ENCODE results near the gene UBN1.

The UBN1 gene, protein sequence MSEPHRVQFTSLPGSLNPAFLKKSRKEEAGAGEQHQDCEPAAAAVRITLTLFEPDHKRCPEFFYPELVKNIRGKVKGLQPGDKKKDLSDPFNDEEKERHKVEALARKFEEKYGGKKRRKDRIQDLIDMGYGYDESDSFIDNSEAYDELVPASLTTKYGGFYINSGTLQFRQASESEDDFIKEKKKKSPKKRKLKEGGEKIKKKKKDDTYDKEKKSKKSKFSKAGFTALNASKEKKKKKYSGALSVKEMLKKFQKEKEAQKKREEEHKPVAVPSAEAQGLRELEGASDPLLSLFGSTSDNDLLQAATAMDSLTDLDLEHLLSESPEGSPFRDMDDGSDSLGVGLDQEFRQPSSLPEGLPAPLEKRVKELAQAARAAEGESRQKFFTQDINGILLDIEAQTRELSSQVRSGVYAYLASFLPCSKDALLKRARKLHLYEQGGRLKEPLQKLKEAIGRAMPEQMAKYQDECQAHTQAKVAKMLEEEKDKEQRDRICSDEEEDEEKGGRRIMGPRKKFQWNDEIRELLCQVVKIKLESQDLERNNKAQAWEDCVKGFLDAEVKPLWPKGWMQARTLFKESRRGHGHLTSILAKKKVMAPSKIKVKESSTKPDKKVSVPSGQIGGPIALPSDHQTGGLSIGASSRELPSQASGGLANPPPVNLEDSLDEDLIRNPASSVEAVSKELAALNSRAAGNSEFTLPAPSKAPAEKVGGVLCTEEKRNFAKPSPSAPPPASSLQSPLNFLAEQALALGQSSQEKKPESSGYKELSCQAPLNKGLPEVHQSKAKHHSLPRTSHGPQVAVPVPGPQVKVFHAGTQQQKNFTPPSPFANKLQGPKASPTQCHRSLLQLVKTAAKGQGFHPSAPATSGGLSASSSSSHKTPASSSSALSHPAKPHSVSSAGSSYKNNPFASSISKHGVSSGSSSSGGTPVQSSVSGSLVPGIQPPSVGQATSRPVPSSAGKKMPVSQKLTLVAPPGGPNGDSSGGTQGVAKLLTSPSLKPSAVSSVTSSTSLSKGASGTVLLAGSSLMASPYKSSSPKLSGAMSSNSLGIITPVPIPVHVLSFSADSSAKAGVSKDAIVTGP (N-terminal part only)

DNA sequence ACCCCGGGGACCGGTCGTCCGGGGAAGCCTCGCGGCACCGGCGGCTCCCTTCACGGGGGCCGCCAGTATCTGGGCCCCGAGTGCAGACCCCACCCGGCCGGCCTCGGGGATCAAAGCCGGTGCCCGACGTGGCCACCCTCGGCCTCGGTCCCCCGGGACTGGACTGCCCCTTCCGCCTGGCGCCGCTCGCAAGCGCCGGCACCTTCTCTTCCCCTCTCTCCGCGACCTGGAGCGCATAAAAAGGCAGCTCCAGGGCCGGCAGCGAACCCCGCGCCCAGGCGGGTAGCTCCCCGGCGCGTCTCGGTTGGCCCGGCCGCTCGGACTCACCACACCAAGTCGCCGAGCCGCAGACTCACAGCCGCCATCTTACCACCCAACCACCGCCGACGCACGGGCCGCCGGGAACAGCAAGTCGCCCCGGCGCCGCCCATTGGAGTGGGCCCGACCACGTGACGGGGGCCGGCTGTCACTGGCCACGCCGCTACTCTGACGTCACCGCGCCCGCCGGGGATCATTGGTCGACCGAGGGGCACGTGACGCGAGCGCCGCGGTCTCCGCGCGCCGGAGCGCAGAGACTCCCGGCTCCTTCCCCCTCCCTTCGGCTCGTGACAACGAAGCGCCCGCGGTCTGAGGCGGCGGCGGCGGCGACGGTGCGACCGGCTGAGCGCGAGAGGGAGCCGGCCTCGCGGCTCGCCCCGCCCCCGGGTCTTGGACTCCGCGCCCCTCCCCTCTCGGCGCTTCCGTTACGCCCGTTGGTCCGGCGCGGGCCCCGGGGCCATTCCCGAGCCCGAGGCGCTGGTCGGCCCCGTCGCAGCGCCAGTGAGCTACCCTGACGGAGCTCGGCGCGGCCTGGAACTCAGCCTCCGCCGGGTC is at the start of gene UBN1, which contains the start of gene GLYR1:
UBN1 (plus strand) TSS at position 581 of the 873 bp plus-strand sequence. CDS start 5,437 bp downstream, outside the sequence.
GLYR1 (minus strand) TSS at position 388 of the 873 bp plus-strand sequence; CDS start at position 365, 23 bp downstream.
- peak; percentile 100 for DNase-seq

DNA sequence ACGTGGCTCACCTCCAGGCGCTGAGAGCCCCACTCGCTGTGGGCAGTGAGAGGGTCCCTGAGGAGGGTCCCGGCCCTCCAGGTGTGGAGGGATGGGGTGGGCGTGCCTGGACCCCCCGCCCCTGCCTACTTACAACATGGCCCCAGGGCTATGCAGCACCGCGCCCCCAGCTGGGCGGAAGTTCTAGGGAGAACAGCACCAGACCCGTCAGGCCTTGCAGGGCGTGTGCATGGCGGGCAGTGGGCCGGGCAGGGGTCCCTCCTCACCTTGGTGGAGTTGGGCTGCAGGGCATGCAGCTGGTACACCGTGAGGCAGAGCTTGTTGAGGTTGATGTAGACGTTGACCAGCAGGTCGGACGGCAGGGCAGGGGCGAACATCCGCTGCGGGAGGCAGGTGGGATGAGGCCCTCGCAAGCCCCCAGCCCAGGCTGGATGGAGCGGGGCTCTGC is 49.5 kb upstream of the UBN1 start:
- DNase-seq: no peak

DNA sequence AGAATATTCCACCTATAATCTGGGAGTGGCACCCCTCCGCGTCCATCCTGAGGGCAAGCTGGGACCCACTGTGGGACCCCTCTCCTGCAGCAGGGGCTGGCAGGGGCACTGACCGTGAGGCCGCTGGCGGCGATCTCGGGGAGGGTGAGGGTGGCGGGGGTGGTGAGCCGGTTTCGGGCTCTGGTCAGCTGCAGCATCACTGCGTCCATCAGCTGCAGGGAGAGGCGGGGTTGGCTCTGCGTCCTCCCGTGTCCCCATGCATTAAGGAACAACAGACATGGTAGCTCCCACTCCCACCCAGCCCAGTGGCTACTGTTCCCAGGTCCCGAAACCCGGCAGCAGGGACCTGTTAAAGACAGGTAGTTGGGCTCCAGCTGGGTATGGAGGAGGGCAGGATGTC is 48.8 kb upstream of the UBN1 start:
- DNase-seq: no peak

DNA sequence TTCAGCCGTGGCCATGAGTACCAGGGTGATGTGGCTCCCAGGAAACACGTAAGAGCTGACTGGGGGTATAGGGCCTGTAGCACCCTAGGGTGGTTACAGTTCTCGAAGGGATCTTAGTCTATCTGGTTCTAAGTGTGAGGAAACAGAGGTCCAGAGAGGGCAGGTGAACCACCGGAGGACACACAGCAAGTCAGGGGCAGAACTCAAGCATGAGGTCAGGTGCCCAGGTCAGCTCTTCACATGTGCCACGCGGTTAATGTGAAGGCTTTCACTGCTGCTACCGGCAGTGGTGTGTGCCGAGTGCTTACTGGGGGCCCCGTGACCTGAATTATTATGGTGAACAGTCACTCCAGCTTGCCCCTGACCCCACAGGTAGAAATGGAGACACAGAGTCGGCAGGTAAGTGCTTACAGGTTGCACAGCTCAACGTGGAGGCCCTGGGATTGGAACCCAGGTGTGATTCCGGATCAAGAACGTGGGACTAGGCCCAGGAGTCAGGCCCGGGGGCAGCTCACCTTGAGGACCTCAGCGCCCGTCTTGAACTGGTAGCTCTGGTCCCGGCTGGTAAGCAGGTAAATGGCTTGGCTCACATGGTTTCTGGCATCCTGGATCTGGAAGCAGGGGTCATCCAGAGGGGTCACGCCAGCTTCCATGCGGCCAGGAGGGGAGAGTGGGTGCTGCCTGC is 48.0 kb upstream of the UBN1 start:
- no peak for DNase-seq

DNA sequence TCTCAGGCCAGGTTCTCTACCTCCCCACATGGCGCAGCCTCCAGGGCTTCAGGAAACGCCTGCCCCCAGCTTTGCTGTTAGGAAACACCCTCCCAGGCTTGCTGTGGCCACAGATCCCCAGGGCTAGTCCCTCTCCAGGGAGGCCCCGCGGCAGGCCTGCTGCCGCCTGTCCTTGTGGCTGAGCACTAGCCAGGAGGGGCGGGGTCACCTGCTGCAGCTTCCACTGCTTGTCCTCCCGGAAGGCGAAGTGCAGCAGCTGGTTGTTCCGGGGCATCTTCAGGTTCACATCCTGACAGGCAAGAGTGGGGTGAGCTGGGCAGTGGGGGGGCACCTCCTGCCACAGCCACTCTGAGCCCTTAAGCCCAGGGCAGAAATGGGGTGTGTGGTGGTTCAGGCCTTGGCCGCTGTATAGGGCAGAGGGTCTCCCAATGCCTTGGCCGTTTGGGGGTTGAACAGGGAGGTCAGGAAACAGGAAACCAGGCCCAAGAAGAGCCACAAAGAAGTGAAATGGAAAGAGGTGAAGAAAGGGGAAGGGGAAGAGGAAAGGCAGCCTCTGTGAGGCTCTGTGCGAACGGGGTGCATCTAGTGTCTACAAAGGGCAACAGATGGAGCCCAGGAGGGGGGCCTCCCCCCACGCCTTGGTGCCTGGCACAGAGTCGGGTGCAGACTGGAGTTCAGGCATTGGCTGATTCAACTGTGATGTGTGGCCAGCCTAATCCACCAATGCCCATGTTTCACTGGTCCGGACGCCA is 46.8 kb upstream of the UBN1 start:
- DNase-seq: no peak

DNA sequence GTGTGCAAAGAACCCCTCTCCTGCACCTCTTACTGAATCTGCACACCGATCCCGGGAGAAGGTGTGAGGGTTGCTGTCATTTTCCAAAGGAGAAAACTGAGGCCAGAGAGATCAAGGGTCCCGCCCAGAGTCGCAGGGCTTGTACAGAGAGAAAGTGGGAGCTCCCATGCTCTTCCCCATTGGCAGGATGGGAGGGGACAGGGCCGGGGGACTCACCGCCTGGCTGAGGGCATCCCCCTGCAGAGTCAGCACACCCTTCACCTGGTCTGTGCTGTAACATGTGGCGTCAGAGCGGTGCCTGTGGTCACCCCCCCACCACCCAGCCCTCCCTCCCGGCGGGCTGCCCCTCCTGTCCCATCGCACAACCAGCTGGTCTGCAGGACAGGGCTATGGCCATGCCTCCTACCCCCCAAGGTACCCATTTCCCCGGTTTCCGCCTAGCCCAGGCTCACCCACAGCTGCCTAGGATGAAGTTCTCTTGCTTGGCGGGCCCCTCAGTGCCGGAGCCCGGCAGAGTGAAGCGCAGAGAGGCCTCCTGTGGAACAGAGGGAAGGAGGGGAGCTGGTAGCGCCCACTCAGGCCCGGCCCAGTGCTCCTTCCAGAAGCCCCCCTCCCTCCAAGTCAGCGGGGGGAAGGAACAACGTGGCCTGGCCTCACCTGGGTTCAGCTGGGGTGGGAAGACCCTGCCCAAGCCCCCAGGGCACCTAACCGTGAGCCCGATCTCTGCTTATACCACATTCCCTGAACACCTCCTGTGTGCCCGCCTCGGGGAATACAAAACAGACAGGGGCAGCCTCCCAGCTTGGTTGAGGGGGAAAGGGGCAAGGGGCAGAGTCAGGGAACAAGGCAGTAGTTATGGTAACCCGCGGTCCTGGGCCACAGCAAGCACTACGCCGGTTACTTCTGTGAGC is 46.0 kb upstream of the UBN1 start:
- no peak for DNase-seq

DNA sequence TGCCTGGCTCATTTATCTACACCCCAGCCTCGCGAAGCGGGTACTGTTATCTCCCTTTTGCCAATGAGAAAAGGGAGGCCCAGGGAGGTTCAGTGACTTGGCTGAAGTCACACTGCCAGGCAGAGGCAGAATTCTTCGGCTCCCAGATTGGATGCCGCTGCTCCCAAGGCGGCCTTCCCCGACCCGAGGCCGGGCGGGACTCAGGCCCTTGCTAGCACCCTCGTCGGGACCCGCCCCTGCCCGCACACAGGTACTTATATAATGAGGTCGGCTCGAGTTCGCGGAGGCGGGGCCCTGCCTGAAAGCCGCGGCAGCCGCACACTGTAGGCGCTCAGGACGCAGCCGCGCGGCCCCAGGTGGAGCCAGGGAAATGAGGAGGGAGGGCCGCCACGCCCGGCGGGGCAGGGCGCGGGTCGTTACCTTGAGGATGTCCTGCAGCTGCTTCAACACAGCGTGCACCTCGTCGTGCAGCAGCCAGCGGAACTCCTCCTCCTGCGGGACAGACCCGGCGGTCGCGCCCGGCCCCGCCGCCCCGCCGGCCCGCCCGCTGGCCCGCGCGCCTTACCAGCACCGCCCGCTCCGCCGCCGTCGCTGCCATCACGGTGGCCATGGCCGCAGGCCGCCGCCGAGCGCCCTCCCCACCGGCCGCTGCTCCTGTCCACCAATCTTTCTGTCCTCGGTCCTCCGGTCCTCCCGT is 45.2 kb upstream of the UBN1 start, which contains the start of gene ROGDI:
ROGDI (minus strand) TSS at position 672 of the 697 bp plus-strand sequence; CDS start at position 610, 62 bp downstream.
- DNase-seq: peak; percentile 71

DNA sequence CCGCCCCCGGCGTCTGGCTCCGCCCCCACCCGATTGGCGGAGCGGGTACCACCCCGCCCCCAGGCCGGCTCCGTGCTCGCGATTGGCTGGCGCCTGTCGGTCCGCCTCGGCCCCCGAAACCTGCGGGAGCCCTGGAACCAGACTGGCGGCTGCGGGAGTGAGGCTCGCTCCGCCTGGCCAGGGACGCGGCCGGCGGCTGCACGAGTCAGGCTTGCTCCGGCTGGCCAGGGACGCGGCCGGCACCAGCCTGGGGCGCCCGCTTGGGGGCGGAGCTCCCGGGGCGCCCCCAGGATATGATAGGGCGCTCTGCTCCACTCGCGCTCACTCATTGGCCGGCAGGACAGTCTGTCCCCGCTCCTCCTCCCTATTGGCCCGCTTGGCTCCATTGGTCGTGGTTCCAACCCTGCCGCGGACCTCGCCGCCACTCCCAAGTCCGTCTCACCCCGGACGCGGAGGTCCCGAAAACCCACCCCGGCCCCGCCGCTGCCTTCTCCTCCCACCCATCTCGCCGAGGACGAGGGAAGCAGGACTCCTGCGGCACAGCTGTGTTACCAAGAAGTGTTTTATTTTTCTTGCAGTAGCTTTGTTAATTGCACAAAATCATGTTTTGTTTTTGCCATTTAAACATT is 44.5 kb upstream of the UBN1 start:
- peak; percentile 89 for DNase-seq

DNA sequence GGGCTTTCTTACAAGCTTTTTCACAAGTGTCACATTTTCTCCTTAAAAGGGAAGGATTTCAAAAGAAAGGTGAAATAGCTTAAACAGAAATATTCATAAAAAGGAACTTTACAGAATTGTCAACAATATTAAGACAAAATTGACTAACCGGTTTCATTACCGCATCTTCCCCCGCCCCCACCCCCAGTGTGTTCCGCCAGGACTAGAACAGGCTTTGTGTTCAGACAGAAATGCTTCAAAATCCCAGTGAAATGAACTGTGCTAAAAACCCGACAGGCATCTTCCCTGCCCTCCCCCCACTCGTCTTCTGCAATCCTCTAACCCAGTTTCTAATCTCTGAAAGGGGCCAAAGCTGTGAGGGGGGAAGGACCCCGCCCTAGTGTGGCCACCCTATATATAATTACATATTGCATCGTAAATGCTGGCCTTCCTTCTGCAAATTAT is 43.9 kb upstream of the UBN1 start:
- no peak for DNase-seq

DNA sequence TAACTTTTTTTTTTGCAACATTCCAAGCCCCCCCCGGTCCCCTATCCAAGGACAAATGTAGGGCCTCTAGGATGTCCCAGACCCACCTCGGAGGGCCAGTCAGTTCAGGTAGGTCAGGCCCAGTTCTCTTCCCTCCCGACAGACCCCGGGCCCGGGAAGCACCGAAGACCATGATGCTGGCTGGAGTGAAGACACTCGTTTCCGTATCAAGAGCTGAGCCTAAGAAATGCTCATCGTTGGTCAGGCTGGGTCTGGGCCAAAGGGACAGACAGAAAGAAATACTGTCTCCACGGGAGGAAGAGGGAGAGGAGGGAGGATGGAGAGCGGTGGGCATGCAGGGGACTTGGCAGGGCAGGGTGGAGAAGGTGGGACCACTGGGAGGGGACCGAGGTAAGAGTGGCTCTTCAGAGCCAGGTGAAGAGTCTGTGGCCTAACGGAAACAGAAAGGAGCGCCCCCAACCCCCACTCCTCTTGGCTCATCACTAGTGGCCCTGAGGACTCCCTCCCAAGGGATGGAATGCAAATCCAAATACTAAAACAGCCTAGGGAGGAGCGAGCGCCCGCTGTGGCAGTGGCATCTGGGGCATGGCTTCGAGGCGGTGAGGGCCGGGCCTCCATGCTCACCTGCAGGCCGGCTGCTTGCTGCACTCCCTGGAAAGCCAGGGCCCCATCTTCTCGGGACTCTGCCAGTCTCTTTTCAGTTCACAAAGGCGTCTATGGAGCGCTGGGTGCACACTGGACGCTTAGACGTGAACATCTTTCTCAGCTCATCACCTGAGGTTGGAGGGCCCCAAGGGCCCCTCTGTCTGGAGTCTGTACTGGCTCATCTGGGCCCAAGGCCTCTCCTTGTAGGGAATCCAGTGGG is 43.2 kb upstream of the UBN1 start:
- no peak for DNase-seq

DNA sequence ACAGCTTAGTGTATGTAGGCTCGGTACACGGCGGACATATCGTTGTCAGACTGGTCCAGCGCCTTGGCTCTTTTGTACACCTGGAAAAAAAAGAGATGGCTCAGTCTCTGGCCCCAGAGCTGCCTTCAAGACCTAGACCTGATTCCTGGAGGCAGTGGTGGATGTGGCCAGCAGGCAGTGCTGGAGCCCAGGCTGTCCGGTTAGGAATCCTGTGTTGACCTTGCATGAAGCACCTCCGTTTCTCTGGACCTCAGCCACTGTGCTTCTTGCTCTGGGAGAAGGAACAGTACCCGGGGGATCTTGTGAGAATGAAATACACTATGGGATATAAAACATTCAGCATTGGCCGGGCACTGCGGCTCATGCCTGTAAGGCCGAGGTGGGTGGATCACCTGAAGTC is 42.0 kb upstream of the UBN1 start:
- no peak for DNase-seq

DNA sequence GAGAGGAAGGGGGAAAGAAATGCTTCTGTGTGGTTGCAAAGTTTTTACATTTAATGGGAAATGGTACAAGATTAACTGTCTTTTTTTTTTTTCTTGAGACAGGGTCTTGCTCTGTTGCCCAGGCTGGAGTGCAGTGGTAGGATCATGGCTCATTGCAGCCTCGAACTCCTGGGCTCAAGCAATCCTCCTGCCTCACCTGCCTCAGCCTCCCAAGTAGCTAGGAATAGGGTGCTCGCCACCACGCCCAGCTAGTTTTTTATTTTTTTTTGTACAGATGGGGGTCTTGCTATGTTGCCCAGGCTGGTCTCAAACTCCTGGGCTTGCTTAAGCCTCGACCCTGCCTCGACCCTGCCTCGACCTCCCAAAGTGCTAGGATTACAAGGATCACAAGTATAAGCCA is 41.0 kb upstream of the UBN1 start:
- no peak for DNase-seq

DNA sequence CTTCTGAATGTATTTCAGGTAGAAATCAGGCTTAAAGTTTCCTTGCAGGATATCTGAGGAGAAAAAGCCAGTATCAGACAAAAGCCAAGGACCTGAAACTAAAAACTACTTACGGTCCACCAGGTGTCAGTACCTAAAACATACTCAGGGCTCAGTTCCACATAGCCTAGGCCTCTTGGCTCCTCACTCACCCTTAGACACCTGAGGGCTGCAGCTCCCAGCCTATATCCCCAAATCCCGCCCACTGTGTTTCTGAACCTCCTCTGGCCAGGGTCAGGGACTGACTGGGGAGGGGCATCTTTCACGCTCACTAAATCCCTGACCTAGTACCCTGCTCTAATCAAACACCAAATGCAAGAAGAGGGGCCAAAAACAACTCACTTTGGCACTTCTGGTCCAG is 36.0 kb upstream of the UBN1 start:
- DNase-seq: no peak

DNA sequence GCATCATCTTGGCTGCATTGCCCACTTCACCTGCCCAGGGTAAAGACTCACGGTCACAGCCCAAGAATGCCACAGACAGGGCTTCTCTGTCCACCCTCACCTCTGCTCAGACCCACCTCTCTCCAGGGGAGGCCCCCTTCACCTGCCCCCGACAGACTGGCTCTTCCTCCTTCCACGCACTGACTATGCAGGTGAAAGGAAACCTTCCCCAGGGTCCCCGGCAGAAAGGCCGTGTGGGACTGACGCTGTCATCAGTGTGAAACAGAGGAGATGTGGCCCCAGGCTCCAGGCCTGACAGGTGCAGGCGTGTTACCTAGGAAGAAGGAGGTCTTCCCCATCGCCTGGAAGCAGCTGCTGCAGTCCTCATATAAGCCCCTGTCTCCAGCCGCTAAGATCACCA is 35.5 kb upstream of the UBN1 start:
- DNase-seq: no peak

DNA sequence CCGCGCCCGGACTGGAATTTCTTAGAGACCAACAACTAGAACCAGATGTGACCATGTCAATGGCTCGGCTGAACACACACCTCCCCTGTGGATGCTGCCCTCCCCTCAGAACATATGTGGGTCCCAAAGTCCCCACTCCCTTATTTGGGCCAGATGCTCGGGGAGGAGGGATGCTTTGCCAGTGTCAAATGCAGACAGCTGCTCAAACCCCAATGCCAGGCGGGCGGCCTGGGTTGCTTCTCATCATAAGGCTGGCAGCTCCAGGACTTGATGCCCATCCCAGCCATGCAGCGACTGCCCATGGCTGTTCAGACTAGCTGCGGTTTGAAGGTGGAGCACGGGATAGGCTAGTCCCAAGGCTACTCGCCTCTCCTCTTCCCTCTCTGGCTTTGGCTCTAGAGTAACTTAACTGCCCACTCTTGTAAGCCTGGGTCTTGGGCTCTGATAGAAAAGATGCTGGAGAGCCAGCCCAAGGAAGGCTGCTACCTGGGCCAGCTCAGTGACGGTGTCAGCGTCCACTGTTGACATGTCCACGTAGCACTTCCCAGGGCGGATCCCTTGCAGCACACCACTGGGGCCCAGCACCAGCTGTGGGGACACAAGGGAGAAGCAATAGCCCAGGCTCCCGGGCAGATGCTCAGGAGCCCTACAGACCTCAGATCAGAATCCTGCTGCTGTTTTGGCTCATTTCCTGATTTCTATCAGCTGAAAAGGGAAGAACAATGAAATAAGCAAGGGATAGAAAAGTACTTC is 33.9 kb upstream of the UBN1 start:
- DNase-seq: no peak

DNA sequence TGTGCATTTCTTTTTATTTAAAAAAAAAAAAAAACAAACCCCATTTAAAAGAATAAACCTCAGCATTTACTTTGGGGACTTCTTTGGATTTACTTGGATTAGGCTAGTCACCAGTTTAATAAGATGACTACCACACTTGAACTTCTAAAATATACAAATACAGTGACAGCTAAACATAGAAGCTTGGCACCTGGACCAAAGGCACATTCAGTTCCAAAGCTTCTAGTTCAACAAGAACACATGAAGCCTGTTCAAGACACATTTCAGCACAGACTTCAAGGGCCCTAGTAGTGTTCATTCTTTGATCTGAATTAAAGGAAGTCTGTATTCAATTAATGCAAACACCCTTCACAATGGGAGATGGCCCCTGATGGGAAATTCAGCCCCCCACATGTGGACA is 33.2 kb upstream of the UBN1 start:
- no peak for DNase-seq
